HL-60 (cell line): ENCODE data around the gene LSS.
A peak's percentile ranks its signal among the peaks of the same experiment; 100 is the strongest.

ENCODE experiments used
- DNase-seq, 2 experiments: peaks; one replicate each; pipeline ENCODE4 v3.0.0-alpha.2; 2010 to 2020; ENCODE audit warnings: low read depth in 1 of 2, low spot score in 1 of 2
- H3K27ac ChIP-seq: fragments of 250-450 bp; sonication (Bioruptor Pico); replicated peaks from 2 replicates; pipeline ENCODE4 v1.5.1; 2020; ENCODE audit warnings: mild to moderate bottlenecking, moderate library complexity
- H3K27me3 ChIP-seq: fragments of 250-450 bp; sonication (Bioruptor Pico); 2 replicates; pipeline ENCODE4 v1.5.1; 2021; ENCODE audit warnings: mild to moderate bottlenecking, moderate library complexity; ENCODE audit not compliant: insufficient read depth, poor library complexity, severe bottlenecking
- H3K4me3 ChIP-seq: replicated peaks from 2 replicates; pipeline ENCODE4 v1.5.1; 2011; ENCODE audit warnings: mild to moderate bottlenecking, control low read depth, low read length; ENCODE audit not compliant: insufficient read depth
- CTCF ChIP-seq: IDR thresholded peaks from one replicate; pipeline ENCODE4 v1.5.1; 2011; ENCODE audit warnings: low read length, control low read depth, inconsistent platforms; ENCODE audit not compliant: insufficient read depth
- GABPA ChIP-seq: IDR thresholded peaks from 2 replicates; pipeline ENCODE4 v1.6.1; 2012; ENCODE audit warnings: low read depth
- POLR2AphosphoS5 ChIP-seq: IDR thresholded peaks from 2 replicates; pipeline ENCODE4 v1.6.1; 2012; ENCODE audit warnings: low read depth
- SPI1 ChIP-seq: IDR thresholded peaks from 2 replicates; pipeline ENCODE4 v1.6.1; 2012; ENCODE audit warnings: low read depth, mild to moderate bottlenecking, borderline replicate concordance
- TF ChIP-seq, protein P1 (sequence below): IDR thresholded peaks from 2 replicates; pipeline ENCODE4 v1.6.1; 2012; ENCODE audit warnings: low read depth; ENCODE audit not compliant: insufficient replicate concordance

The LSS gene

DNA sequence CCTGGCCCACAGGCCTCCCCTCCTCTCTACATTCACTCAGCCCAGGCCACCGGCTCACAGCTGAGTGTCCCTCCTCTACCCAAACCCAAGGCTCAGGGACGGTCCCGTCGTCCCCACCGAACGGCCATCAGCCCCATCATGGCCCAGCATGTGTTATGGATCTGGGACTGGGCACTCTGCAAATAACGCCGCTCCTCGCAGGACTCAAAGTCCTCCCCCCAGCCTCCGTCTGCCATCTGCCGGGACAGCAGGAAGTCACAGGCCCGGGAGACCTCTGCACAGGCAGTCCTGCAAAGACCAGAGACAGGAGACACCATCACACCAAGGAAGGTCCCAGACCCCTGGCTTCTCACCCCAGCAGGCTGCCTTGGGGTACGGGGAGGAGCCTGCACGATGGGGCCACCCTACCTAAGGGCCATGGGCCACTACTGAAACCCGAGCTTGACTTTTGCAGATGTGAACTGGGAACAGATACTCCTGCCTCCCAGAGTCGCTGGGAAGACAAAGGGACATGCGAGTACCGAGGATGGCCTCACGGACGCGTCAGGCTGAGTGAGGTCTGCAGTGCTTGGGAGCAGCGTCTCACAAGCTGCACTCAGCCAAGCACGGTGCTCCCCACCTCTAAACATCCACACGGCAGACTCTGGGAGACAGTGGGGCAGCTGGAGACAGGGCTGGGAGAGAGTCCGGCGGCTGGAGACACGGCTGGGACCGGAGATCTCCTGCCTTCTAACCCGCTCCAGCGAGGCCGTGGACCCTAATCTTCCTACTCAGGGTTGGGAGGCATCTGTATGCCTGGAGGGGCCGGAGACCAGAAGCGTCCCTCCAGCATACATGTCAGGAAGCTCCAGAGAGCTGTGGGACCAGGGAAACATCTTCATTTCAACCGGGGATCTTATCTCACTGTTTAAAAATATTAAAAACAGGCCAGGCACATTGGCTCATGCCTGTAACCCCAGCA lies 33.9 kb downstream of the LSS start:
- Histone ChIP-seq H3K27me3 (no peaks in the 10 kb centered on the region), H3K27ac (no peak overlapping the region), H3K4me3 (no peak overlapping the region)
- DNase-seq: no peak
- TF ChIP-seq GABPA (no peak), POLR2AphosphoS5 (no peak), SPI1 (no peak), CTCF (no peak)
- TF ChIP-seq, protein P1, sequence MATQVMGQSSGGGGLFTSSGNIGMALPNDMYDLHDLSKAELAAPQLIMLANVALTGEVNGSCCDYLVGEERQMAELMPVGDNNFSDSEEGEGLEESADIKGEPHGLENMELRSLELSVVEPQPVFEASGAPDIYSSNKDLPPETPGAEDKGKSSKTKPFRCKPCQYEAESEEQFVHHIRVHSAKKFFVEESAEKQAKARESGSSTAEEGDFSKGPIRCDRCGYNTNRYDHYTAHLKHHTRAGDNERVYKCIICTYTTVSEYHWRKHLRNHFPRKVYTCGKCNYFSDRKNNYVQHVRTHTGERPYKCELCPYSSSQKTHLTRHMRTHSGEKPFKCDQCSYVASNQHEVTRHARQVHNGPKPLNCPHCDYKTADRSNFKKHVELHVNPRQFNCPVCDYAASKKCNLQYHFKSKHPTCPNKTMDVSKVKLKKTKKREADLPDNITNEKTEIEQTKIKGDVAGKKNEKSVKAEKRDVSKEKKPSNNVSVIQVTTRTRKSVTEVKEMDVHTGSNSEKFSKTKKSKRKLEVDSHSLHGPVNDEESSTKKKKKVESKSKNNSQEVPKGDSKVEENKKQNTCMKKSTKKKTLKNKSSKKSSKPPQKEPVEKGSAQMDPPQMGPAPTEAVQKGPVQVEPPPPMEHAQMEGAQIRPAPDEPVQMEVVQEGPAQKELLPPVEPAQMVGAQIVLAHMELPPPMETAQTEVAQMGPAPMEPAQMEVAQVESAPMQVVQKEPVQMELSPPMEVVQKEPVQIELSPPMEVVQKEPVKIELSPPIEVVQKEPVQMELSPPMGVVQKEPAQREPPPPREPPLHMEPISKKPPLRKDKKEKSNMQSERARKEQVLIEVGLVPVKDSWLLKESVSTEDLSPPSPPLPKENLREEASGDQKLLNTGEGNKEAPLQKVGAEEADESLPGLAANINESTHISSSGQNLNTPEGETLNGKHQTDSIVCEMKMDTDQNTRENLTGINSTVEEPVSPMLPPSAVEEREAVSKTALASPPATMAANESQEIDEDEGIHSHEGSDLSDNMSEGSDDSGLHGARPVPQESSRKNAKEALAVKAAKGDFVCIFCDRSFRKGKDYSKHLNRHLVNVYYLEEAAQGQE: no peak

DNA sequence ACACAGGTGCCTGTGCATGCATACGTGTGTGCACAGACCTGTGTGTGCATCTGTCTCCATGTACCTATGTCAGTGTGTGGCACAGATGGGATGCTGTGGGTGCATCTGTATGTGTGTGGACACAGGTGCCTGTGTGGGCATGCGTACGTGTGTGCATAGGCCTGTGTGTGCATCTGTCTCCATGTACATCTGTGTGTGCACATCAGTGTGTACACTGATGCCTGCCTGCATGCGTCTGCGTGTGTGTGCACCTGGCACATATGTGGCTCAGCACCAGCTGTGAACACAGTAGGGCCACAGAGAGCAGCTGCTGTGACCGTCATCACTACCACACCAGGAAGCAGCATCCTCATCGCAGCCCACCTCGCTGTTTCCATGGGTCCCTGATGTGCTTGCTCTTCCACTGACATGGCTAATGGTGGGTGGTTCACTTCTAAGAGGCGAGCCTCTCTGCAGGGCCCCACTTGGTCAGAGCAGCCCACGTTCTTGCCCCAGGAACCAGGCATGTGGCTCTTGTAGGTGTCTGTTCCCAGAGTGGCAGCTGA lies 34.7 kb downstream of the LSS start:
- no peak for TF ChIP-seq POLR2AphosphoS5
- TF ChIP-seq GABPA: no peak
- TF ChIP-seq, protein P1: no peak
- no peak for TF ChIP-seq CTCF
- no peak for TF ChIP-seq SPI1
- Histone ChIP-seq H3K4me3 (no peak overlapping the region), H3K27ac (no peak overlapping the region), H3K27me3 (no peaks in the 10 kb centered on the region)
- DNase-seq: no peak

- TF ChIP-seq, protein P1: no peak
- TF ChIP-seq POLR2AphosphoS5: 0 out of 2 replicates have a peak, but pooled peaks have one; percentile 13
- Histone ChIP-seq H3K27ac (no peak overlapping the region), H3K4me3 (no peak overlapping the region), H3K27me3 (no peaks in the 10 kb centered on the region)
- no peak for DNase-seq
Measured at GRCh38 chr21:46191686-46192575, 36.6 kb downstream of the LSS start.
